ENCODE data around the gene ADM5. TPM values are rescaled to one million over a fixed set of nuclear protein-coding genes. Genes with fewer than 3 reads are reported as not detected.

Gene ADM5
- total RNA-seq, 1 donor from 2014 or later, result 1.9 TPM

GRCh38 chr19:49662011-49662410 lies 27.4 kb upstream of the ADM5 start:
- TF ChIP-seq, protein P1, sequence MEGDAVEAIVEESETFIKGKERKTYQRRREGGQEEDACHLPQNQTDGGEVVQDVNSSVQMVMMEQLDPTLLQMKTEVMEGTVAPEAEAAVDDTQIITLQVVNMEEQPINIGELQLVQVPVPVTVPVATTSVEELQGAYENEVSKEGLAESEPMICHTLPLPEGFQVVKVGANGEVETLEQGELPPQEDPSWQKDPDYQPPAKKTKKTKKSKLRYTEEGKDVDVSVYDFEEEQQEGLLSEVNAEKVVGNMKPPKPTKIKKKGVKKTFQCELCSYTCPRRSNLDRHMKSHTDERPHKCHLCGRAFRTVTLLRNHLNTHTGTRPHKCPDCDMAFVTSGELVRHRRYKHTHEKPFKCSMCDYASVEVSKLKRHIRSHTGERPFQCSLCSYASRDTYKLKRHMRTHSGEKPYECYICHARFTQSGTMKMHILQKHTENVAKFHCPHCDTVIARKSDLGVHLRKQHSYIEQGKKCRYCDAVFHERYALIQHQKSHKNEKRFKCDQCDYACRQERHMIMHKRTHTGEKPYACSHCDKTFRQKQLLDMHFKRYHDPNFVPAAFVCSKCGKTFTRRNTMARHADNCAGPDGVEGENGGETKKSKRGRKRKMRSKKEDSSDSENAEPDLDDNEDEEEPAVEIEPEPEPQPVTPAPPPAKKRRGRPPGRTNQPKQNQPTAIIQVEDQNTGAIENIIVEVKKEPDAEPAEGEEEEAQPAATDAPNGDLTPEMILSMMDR (IDR thresholded peaks at IDR 0.05), result no peak
- ATAC-seq, result no peak

GRCh38 chr19:49663224-49663623 lies 26.2 kb upstream of the ADM5 start:
- Histone ChIP-seq H3K4me3 (no peak overlapping the region), H3K9me3 (no peaks in the 10 kb centered on the region), H3K27me3 (no peaks in the 10 kb centered on the region), H3K27ac (peak overlapping the region; percentile 76), H3K36me3 (peaks cover 42% of the 10 kb centered on the region), H3K4me1 (peaks cover 16% of the 10 kb centered on the region)
- no peak for DNase-seq
- no peak for ATAC-seq
- TF ChIP-seq, protein P1 (IDR thresholded peaks at IDR 0.05), result no peak
- intact Hi-C loops (cut with DNase I), result no loop called here

More at GRCh38 chr19:49662011-49662410, 27.4 kb upstream of the ADM5 start:
- H3K36me3 ChIP-seq, result peaks cover 54% of the 10 kb centered on the region
- no peaks in the 10 kb centered on the region for H3K27me3 ChIP-seq
- no peak overlapping the region for H3K4me3 ChIP-seq
- intact Hi-C loops (cut with DNase I), result no loop called here
- DNase-seq, result no peak
- H3K27ac ChIP-seq, result no peak overlapping the region
- H3K4me1 ChIP-seq, result peaks cover 16% of the 10 kb centered on the region
- H3K9me3 ChIP-seq, result no peaks in the 10 kb centered on the region

DNA sequence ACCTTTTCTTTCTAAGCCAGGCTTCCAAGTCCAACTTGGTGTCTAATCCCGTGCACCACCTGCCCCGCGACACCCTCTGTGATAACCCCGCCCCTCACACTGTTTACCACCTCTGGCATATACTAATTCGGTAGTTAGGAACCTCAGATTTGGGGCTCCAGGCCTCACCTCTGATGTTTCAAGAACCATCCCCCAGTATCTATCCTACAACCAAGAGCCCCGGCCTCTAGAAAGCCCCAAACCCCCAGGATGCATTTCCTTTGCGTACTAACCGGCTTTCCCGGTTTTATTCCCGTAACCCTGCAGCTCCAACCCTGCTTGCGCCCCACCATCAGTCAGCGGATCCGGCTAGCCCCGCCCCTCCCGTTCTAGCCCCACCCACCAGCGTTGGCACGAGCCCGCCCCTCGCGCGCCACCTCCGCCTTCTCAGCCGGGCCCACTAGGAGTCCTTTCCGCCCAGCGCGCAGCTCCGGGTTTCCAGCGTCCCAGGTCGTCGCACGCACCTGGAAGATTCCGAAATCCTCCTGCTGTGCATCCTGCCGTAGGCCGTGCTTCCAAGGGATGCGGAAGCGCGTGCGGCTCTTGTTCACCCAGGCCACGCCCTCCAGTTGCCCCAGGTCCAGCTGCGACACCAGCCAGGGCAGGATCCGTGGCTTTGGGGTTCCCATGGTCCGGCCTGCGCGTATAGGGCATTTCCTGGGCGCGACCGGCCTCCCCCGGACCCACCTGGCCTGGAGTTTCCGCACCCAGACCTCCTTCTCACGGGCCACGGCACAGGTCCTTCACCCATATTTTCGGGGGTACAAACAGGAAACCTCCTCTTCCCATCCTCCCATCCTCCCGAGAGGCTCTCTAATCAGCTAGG lies 25.0 kb upstream of the ADM5 start:
- Histone ChIP-seq H3K4me3 (peak overlapping the region; percentile 94), H3K4me1 (peaks cover 16% of the 10 kb centered on the region), H3K9me3 (no peaks in the 10 kb centered on the region), H3K36me3 (peaks cover 32% of the 10 kb centered on the region), H3K27me3 (no peaks in the 10 kb centered on the region), H3K27ac (peak overlapping the region; percentile 76)
- DNase-seq, result peak; percentile 96
- TF ChIP-seq, protein P1 (IDR thresholded peaks at IDR 0.05), result peak; percentile 13
- intact Hi-C loops (cut with DNase I), result no loop called here
- ATAC-seq, result peak; percentile 90

DNA sequence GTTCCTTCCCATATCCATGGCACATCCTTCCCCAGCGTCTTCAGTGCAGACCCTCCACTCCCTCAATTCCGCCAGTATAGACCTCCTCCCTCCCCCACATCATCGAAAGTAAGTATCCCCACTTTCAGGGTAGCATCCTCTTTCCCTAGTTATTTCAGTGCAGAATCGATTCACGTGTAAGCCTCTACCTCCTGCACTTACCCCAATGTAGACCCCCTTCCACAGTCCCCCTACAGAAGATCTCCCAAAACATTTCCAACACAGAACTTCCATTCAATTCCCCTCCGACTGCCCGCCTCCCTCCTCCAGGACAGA lies 24.4 kb upstream of the ADM5 start:
- H3K4me3 ChIP-seq, result peak overlapping the region; percentile 94
- ATAC-seq, result no peak
- intact Hi-C loops (cut with DNase I), result no loop called here
- TF ChIP-seq, protein P1 (IDR thresholded peaks at IDR 0.05), result no peak
- H3K27me3 ChIP-seq, result no peaks in the 10 kb centered on the region
- peaks cover 29% of the 10 kb centered on the region for H3K36me3 ChIP-seq
- H3K4me1 ChIP-seq, result peaks cover 16% of the 10 kb centered on the region
- peak overlapping the region; percentile 76 for H3K27ac ChIP-seq
- DNase-seq, result no peak
- H3K9me3 ChIP-seq, result no peaks in the 10 kb centered on the region

GRCh38 chr19:49665351-49666119 lies 23.9 kb upstream of the ADM5 start, which contains the start of the genes BCL2L12 and IRF3:
BCL2L12 (plus strand) TSS chr19:49665933; CDS start chr19:49666693, 760 bp downstream.
IRF3 (minus strand) TSS chr19:49665857; CDS start chr19:49664838, 1,019 bp downstream.
- TF ChIP-seq, protein P1 (IDR thresholded peaks at IDR 0.05), result no peak
- Histone ChIP-seq H3K9me3 (no peaks in the 10 kb centered on the region), H3K27ac (peak within 1 kb of the TSS; percentile 76), H3K27me3 (no peaks in the 10 kb centered on the region), H3K36me3 (peaks cover 24% of the 10 kb centered on the region), H3K4me1 (peaks cover 16% of the 10 kb centered on the region), H3K4me3 (peak within 1 kb of the TSS; percentile 94)
- intact Hi-C loops (cut with DNase I), result no loop called here
- peak; percentile 98 for DNase-seq
- peak; percentile 90 for ATAC-seq

Measured in upper lobe of right lung (tissue), 1 donor.